Epidermal melanocyte (primary cell): ENCODE data around the gene SETX.
A peak's percentile ranks its signal among the peaks of the same experiment; 100 is the strongest.
"Not testable (repeated sequence)": the region's sequence is repeated elsewhere in the genome, so short reads cannot be mapped to it uniquely, and the experiment has no call there.

ENCODE experiments used
- DNase-seq: peaks from one replicate; pipeline ENCODE4 v3.0.0; 2011; ENCODE audit warnings: low spot score; ENCODE audit not compliant: insufficient read length

SETX gene, protein sequence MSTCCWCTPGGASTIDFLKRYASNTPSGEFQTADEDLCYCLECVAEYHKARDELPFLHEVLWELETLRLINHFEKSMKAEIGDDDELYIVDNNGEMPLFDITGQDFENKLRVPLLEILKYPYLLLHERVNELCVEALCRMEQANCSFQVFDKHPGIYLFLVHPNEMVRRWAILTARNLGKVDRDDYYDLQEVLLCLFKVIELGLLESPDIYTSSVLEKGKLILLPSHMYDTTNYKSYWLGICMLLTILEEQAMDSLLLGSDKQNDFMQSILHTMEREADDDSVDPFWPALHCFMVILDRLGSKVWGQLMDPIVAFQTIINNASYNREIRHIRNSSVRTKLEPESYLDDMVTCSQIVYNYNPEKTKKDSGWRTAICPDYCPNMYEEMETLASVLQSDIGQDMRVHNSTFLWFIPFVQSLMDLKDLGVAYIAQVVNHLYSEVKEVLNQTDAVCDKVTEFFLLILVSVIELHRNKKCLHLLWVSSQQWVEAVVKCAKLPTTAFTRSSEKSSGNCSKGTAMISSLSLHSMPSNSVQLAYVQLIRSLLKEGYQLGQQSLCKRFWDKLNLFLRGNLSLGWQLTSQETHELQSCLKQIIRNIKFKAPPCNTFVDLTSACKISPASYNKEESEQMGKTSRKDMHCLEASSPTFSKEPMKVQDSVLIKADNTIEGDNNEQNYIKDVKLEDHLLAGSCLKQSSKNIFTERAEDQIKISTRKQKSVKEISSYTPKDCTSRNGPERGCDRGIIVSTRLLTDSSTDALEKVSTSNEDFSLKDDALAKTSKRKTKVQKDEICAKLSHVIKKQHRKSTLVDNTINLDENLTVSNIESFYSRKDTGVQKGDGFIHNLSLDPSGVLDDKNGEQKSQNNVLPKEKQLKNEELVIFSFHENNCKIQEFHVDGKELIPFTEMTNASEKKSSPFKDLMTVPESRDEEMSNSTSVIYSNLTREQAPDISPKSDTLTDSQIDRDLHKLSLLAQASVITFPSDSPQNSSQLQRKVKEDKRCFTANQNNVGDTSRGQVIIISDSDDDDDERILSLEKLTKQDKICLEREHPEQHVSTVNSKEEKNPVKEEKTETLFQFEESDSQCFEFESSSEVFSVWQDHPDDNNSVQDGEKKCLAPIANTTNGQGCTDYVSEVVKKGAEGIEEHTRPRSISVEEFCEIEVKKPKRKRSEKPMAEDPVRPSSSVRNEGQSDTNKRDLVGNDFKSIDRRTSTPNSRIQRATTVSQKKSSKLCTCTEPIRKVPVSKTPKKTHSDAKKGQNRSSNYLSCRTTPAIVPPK (N-terminal part only)

DNA sequence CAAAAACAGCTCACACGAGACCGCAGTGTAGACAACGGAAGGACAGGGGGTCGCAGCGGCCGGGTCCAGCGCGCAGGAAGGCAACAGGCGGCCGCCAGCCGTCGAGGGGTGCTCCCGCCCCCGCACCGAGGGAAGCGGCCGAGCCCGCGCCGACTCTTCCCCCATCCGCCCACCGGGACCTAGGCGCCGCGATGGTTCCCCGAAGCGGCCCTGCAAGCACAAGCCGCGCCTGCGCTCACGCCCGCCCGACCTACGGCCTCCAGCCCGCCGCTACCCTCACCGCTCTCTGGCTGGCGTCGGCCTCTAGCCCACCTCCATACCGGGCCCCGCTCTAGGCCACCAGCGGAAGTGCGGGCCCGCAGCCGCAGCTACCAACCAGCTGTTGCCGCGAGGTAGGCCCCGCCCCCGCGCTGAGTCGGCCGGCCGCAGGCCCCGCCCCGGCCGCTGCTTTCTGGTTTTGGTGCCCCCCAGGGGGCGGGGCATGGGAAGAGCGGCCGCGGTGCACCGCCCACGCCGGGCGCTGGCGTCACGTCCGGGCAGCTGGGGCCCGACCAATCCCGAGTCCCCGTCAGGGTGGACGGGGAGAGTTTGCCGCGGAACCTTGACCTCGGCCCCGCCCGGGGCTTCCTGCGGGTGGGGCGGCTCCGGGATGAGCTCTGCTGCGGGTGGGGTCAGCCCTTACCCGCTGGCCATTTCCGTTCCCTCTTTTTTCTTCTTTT, at the start of gene SETX:
TSS of gene SETX (minus strand) at position 350 of the 719 bp plus-strand sequence. CDS start 5,558 bp downstream, outside the sequence.
- peak; percentile 97 for DNase-seq

DNA sequence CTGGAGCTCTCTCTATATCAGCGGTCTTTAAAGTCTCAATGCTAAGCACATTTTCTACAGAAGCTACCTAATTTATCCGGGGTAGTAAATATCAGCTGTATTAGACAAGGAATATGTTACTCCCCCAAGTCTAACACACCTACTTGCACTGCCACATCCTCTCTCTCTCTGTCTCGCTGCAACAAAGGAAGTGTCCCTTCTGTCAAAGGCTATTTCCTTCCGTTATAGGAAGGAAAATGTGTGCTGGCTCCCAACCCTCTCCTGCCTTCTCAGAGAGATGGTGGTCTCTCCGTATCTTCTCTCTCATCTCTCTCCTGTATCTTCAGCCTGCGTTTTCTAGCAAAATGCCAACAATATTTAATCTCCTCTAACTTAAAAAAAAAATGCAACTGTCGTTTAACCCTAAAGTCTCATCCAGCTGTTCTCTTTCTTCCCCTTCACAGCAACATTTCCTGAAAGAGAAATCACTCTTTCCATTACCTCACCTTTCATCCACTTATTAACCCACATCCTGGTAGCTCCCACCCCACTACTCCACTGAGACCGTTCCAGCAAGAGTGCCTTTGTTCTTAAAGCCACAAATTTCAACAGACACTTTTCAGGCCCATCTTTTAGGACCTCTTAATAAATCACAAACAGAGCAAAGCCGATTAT, 49.6 kb upstream of the SETX start:
- DNase-seq = no peak

DNA sequence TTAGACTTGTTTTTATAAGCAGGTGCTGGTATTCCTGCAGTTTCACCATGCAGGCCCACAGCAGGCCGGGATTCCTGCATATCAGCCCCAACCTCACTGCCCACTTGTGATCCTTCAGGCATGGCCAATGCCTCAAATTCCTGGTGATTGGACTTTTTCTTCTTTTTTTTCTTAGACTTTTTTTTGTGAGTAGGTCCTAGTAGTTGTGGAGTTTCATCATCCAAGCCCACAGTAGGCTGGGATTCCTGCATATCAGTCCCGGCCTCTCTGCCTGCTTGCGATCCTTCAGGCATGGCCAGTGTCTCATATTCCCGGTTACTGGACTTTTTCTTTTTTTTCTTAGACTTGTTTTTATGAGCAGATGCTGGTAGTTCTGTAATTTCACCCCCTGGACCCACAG, 47.0 kb upstream of the SETX start:
- no peak for DNase-seq

DNA sequence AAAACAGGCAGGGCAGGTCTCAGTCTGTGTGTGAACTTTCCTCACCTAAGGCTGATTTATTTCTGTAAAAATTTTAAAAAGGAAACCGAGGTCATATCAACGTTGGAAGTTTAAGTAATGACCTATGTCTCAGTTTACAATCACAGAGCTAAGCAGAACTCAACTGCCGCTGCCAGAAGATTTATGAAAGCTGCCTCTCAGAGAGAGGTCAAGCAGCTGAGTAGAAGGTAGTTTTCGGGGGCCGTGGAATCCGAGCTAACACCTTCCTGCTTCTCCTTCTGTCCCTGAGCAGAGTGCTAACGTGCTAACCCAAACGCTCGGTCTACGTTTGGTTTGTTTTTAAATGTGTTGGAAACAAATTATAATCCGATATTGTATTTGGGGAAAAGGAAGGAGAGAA, 40.8 kb upstream of the SETX start:
- no peak for DNase-seq

DNA sequence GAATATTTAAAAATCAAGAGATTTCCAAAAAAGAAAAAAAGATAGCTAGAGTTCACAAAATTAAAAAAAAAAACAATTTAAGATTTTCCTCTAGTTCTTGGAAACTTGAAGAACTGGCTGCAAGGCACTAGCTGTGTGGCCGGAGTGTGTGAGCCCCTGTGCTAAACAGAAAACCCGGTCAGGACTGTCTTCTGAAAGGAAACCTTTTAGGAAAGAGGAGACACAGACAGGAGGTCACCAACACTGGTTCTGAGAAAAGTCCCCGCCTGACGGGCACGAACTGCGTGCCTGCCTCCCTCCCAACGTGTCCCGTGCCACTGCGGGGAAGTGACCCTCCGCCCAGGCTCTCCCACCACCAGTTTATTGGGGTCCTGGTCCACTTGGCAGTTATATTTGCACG, 36.7 kb upstream of the SETX start:
- no peak for DNase-seq

DNA sequence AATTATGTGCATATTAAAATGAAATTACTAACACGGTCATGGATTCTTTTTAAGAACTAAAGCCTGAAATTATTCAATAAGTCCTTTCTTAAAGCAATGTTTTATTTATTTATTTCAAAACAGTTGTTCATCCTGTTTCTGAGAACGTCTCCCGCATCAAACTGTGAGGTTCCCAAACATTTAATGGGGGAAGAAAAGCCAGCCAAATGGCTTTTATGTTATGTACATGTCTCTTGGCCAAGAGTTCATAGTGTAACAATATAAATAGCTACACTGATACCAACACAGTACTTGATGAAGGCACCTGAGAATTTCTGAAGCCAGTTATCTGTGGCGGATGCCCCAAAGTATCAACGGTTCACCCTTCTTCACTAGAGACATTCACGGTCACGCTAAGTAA, 36.2 kb upstream of the SETX start:
- no peak for DNase-seq

DNA sequence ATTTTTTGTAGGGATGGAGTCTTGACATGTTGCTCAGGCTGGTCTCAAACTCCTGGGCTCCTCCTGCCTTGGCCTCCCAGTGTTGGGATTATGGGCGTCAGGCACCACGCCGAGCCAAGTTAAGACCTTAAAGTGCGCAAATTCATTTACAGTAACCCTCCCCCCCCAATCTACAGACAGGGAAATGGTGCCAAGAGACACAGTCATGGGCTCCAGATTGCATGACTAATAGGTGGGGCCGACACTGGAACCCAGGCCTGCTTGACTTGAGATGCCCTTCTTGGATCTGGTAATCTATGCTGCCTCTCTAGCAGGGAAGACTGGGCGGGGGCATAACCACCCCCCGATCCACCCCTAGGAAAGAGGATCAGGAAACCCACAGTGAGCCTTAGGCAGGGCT, 32.3 kb upstream of the SETX start:
- no peak for DNase-seq

DNA sequence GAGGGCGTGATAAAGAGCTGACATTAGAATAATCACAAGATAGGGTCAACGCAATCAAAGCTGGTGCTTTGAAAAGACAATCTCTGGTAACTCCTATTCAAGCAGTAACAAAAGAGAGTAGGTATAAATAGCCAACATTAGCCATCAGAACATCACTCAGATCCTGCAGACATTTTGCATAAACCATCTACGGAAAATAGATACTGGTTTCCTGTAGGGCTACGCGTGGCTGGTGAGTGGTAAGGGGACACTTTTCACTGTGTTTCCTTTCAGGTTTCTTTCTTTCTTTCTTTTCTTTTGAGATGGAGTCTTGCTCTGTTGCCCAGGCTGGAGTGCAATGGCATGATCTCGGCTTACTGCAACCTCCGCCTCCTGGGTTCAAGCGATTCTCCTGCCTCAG, 29.6 kb upstream of the SETX start:
- no peak for DNase-seq

DNA sequence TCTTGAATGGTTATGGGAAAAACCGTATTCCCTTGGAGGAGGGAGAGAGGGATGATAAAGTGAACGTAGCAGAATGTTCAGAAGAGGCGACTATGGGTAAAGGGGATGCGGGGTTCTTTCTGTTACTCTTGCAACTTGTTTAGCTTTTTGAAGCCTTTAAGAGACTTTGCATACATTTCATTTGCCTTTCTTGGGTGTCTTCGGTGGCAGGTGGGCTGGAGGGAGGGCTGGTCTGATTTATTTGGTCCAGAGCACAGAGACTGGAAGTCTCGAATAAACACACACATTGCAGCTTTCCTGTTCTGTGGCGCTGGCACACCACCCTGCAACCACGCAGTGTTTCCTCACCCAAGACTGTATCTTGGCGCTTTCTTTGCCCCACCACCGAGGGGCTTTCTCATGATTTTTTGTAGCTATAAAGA, 28.7 kb upstream of the SETX start:
- DNase-seq = no peak

DNA sequence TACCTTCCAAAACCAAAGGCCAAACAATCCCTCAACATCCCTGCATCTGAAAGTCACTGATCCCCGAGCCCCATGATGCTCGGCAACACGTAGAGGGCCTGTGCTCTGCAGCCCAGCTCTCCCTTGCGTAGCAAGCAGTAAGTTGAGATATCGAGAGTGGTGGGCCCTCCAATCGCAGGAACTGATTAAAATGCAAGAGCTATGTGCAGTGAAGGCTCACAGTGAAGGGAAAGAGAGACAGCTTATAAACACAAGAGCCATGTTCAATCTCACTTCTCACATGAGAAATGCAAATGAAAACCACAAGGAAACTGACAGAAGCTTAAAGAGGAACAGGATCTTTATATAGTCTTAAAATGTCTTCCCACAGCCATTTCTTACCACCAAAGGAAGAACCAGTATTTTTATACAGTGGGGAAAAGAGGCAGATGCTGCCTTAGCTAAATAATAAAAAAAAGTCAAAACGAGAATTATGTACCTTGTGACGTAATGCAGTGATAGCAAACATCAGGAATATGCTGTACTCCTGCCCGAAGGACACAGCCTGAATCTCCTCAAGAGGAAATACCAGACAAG, 27.3 kb upstream of the SETX start:
- no peak for DNase-seq

DNA sequence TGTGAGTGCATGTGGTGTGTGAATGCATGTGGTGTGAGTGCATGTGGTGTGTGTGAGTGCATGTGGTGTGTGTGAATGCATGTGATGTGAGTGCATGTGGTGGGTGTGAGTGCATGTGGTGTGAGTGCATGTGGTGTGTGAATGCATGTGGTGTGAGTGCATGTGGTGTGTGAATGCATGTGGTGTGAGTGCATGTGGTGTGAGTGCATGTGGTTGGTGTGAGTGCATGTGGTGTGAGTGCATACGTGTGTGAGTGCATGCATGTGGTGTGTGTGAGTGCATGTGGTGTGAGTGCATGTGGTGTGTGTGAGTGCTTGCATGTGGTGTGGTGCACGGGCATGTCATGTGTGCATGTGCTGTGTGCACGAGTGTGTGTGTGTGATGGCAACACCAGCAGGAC, 23.6 kb upstream of the SETX start:
- not testable (repeated sequence) for DNase-seq

DNA sequence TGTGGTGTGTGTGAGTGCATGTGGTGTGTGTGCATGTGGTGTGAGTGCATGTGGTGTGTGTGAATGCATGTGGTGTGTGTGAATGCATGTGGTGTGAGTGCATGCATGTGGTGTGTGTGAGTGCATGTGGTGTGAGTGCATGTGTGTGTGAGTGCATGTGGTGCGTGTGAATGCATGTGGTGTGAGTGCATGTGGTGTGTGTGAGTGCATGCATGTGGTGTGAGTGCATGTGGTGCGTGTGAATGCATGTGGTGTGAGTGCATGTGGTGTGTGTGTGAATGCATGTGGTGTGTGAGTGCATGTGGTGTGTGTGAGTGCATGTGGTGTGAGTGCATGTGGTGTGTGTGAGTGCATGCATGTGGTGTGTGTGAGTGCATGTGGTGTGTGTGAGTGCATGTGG, 23.0 kb upstream of the SETX start:
- DNase-seq = not testable (repeated sequence)

DNA sequence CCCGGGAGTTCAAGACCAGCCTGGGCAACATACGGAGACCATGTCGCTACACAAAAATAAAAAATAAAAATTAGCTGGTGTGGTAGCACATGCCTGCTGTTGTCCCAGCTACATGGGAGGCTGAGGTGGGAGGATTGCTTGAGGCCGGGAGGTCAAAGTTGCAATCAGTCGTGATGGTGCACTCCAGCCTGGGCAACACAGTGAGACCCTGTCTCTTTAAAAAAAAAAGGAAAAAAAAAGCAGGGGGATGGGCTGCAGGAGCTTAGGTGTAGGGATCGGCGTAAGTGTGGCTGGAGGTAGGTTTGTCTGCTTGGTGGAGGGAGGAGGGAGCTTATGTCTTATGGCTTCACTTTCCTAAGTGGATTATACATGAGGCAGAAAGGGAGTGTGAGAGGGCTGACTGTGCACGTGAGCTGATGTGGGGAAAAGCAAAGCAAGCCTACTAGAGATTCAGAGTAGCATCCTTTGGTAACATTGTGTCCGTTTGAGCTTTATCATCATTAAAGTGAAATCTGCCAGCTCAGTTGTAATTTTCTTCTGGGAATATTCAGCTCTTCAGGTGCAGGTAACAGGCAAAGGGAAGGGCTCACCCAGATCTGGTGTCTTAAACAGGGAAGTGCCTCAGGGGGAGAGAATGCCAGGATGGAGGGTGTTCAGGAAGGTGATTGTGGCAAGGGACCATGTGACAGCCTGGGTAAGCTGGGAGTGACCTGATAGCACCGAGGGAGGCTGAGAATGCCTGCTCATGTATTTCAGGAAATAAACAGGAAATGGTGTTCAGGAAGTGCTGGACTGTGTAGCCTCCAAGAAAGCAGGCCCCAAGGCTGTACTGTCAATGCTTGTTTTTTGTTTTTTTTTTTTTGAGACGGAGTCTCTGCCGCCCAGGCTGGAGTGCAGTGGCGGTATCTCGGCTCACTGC, 17.6 kb upstream of the SETX start:
- DNase-seq = no peak

DNA sequence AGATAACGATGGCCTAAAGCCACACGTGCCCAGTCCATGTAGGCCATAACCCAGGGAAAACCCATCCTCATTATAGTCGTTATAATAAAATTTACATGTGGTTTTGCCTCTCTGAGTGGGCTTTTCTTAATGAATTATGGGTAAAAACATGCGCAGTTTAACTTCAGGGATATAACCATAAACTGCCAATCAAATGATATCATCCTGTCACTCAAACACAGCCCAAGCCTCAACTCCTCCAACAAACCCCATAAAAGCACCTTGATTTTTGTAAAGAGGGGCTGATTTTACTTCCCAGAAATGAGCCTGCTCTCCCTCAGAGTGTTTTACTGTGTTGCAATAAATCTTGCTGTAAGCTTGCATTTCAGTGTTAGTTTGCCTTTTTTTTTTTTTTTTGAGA, 15.8 kb upstream of the SETX start:
- DNase-seq = no peak

DNA sequence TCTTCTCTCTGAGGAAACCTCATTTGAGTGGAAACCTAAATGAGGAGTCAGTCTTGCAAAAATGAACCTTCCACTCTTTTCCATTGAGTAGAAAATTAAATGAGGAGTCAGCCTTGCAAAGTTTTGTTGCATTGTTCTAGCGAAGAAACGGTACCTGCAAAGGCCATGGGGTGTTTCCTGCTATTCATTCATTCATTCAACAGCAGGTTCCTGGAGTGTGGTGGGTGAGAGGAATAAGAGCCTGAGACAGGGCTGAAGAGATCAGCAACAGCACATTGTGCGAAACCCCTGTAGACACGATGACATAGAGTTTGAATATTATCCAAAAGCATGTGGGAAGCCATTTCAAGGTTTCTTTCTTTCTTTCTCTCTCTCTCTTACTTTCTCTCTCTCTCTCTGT, 14.6 kb upstream of the SETX start:
- no peak for DNase-seq

DNA sequence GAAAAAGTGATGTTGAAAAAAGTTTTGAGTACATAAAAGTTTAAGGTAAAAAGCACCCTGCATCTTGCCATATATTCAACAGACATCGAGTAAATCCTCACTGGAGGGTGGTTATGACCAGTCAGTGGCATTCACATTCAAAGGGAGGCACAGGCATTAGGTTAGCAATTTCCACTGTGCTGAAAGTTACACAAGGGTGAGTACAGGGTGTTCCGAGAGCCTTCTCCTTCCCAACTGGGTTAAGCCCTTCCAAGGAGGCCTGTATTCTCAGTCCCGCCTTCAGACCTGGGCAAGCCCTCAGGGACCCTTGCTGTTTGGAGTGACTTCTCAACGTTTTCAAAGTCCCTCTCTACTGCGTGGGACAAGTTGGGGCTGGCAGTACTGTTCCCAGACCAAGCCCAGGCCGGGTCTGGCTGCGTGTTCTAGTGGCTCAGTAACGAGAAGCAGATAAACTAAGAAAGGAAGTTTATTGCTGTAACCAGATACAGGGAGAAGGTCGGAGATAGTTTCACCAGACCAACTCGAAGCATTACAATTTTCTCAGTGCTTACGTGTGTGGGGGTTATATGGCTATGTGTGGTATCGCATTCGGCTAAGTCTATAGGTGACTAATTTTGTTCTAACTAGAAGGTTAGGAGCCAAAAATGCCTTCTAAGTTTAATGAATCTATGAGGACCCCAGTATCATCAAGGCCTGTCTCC, 13.0 kb upstream of the SETX start:
- DNase-seq = no peak

DNA sequence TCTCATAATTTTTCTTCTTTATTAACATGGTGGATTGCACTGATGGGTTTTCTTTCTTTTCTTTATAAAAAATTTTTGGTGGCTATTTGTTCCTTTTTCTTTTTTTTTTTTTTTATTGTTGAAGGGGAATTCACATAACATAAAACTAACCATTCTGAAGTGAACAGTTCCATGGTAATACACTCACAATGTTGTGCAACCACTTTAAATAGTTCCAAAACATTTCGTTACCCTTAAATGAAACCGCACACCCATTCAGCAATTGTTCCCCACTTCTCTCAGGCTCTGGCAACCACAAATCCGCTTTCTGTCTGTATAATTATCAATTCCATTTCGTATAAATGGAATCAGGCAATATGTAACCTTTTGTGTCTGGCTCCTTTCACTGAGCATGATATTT, 11.7 kb upstream of the SETX start:
- no peak for DNase-seq

DNA sequence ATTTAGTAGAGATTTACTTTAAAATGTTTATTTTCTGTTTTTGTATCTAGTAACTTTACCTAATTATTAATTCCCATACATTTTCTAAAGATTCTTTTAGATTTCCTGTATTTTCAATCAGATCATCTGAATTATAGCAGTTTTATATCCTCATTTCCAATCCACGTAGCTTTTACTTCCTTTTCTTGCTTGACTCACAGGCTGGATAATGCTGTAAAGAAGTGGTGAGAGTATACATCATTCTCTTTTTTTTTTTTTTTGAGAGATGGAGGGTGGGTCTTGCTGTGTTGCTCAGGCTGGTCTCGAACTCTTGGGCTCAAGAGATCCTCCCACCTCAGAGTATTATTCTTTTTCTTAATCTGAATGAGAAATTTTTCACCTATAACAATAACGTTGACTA, 11.2 kb upstream of the SETX start:
- DNase-seq = no peak

DNA sequence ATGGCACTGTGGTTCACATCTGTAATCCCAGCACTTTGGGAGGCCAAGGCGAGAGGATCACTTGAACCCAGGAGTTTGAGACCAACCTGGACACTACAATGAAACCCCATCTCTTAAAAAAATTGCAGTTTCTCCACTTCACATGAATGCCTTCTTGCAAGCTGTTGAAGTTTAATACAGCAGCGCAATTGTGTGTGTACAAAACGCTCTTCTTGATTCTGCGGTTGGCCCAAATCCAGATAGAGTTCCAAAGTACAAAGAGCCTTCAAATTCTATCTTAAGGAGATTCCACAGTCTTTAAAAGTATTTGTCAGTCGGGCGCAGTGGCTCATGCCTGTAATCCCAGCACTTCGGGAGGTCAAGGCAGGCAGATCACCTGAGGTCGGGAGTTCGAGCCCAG, 9.3 kb upstream of the SETX start:
- no peak for DNase-seq
